ENCODE measurements around the gene TBC1D9. TPM values are rescaled to one million over a fixed set of nuclear protein-coding genes. Genes with fewer than 3 reads are reported as not detected.

Gene TBC1D9
- total RNA-seq, 1 experiment from 2014 or later, result 0.70 TPM

DNA sequence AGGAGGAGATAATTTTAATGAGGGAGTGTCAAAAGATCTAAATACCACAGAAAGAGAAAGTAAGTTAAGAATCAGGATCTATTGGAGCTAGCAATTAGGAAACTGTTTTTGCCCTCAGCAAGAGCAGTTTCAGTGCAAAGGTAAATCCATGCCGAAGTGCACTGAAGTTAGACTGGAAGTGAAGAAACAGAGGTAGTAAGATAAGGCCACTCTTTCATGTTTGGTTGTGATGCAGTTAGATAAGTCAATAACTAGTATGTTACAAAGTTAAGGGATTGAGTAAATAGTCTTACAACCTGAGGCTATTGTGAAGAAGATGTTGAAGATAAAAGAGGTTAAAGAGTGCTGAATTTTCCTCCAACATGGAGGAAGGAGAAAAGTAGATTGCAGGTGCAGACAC, 140.7 kb downstream of the TBC1D9 start:
- ATAC-seq, result no peak

DNA sequence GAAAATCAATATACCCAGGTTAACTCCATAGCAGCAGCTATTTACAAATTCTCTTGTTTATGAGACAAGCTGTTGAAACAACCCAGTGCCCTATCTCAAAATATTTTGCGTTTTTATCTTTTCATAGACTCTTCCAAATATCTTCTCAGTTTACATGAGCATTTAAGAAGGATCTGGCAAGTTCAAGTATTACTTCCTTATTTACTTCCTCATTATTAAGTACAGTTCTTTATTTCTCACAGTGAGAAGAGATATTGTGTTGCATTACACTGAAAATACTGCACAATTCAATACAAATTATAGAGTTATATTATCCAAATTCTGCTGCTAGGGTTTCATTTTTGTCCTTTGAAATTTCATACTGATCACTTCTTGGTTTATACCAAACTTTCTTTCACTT, 143.8 kb downstream of the TBC1D9 start:
- Mint-ChIP-seq H3K36me3 (no peaks in the 10 kb centered on the region), H3K9me3 (no peaks in the 10 kb centered on the region), H3K27me3 (ENCODE audit: low read depth) (no peaks in the 10 kb centered on the region), H3K4me3 (no peak overlapping the region), H3K27ac (no peak overlapping the region), H3K4me1 (peaks cover 5% of the 10 kb centered on the region)
- CTCF ChIA-PET, result no interaction called here
- POLR2A ChIA-PET, result no interaction called here
- no peak for ATAC-seq
- DNase-seq (ENCODE audit: low spot score), result no peak
- TF ChIP-seq GRHL2 (CRISPR knock-in tag; IDR thresholded peaks at IDR 0.05; ENCODE audit: insufficient replicate concordance, severe bottlenecking) (no peak), ZNF263 (CRISPR knock-in tag; IDR thresholded peaks at IDR 0.05; ENCODE audit: low read depth) (no peak), KAT7 (CRISPR knock-in tag; IDR thresholded peaks at IDR 0.05; ENCODE audit: borderline replicate concordance) (no peak), NFYB (CRISPR knock-in tag; conservative IDR thresholded peaks at IDR 0.05; ENCODE audit: low read depth) (no peak), SMAD4 (CRISPR knock-in tag; IDR thresholded peaks at IDR 0.05) (no peak), NR1H2 (CRISPR knock-in tag; IDR thresholded peaks at IDR 0.05) (no peak), ZNF219 (CRISPR knock-in tag; IDR thresholded peaks at IDR 0.05; ENCODE audit: borderline replicate concordance) (no peak), ELF4 (CRISPR knock-in tag; IDR thresholded peaks at IDR 0.05; ENCODE audit: low read depth) (no peak), ESRRA (CRISPR knock-in tag; IDR thresholded peaks at IDR 0.05; ENCODE audit: borderline replicate concordance) (no peak), ZNF138 (CRISPR knock-in tag; conservative IDR thresholded peaks at IDR 0.05) (no peak), ZNF396 (CRISPR knock-in tag; IDR thresholded peaks at IDR 0.05; ENCODE audit: borderline replicate concordance) (no peak), ZNF416 (CRISPR knock-in tag; IDR thresholded peaks at IDR 0.05) (no peak), TP53 (CRISPR knock-in tag; IDR thresholded peaks at IDR 0.05) (no peak)
- TF ChIP-seq, protein P1, sequence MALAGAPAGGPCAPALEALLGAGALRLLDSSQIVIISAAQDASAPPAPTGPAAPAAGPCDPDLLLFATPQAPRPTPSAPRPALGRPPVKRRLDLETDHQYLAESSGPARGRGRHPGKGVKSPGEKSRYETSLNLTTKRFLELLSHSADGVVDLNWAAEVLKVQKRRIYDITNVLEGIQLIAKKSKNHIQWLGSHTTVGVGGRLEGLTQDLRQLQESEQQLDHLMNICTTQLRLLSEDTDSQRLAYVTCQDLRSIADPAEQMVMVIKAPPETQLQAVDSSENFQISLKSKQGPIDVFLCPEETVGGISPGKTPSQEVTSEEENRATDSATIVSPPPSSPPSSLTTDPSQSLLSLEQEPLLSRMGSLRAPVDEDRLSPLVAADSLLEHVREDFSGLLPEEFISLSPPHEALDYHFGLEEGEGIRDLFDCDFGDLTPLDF (CRISPR knock-in tag; IDR thresholded peaks at IDR 0.05), result no peak
- TF ChIP-seq, protein P2, sequence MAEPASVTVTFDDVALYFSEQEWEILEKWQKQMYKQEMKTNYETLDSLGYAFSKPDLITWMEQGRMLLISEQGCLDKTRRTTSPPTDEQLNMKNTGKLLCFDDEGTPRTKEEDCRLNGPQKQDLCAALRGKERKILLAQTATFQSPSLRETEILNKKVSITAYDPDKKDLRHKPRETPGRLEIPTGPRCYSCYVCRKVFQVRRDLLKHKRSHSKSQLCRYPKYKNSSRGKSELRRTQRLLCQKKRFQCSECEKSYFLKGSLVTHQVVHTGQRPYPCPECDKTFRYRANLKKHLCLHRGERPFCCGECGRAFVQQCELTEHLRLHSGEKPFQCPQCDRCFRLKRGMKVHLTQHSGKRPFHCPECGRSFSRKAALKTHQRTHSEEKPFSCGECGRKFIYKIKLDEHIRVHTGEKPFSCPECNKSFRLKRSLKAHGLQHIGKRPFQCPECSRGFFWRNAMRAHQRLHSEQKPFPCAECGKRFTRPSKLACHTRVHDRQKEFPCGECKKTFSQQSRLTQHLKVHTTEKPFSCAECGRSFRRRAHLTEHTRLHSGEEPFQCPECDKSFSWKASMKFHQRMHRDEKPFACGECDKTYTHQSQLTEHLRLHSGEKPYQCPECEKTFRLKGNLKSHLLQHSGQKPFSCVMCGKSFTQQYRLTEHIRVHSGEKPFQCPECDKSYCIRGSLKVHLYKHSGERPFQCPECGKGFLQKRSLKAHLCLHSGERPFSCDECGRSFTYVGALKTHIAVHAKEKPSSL (CRISPR knock-in tag; conservative IDR thresholded peaks at IDR 0.05), result no peak
- TF ChIP-seq, protein P3, sequence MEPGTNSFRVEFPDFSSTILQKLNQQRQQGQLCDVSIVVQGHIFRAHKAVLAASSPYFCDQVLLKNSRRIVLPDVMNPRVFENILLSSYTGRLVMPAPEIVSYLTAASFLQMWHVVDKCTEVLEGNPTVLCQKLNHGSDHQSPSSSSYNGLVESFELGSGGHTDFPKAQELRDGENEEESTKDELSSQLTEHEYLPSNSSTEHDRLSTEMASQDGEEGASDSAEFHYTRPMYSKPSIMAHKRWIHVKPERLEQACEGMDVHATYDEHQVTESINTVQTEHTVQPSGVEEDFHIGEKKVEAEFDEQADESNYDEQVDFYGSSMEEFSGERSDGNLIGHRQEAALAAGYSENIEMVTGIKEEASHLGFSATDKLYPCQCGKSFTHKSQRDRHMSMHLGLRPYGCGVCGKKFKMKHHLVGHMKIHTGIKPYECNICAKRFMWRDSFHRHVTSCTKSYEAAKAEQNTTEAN (CRISPR knock-in tag; IDR thresholded peaks at IDR 0.05), result no peak
- TF ChIP-seq, protein P4, sequence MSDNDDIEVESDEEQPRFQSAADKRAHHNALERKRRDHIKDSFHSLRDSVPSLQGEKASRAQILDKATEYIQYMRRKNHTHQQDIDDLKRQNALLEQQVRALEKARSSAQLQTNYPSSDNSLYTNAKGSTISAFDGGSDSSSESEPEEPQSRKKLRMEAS (CRISPR knock-in tag; IDR thresholded peaks at IDR 0.05), result no peak

More for the DNA sequence above, 140.7 kb downstream of the TBC1D9 start:
- H3K36me3 Mint-ChIP-seq, result no peaks in the 10 kb centered on the region
- H3K27ac Mint-ChIP-seq, result no peak overlapping the region
- no peak for DNase-seq (ENCODE audit: low spot score)
- POLR2A ChIA-PET, result no interaction called here
- H3K4me3 Mint-ChIP-seq, result no peak overlapping the region
- no peaks in the 10 kb centered on the region for H3K9me3 Mint-ChIP-seq
- peaks cover 5% of the 10 kb centered on the region; the same call in 1 of the 2 replicates for H3K4me1 Mint-ChIP-seq
- H3K27me3 Mint-ChIP-seq (ENCODE audit: low read depth), result no peaks in the 10 kb centered on the region
- CTCF ChIA-PET, result no interaction called here
- TF ChIP-seq HMGA2 (CRISPR knock-in tag; IDR thresholded peaks at IDR 0.05) (no peak), ZNF219 (CRISPR knock-in tag; IDR thresholded peaks at IDR 0.05; ENCODE audit: borderline replicate concordance) (no peak)
- TF ChIP-seq, protein P5, sequence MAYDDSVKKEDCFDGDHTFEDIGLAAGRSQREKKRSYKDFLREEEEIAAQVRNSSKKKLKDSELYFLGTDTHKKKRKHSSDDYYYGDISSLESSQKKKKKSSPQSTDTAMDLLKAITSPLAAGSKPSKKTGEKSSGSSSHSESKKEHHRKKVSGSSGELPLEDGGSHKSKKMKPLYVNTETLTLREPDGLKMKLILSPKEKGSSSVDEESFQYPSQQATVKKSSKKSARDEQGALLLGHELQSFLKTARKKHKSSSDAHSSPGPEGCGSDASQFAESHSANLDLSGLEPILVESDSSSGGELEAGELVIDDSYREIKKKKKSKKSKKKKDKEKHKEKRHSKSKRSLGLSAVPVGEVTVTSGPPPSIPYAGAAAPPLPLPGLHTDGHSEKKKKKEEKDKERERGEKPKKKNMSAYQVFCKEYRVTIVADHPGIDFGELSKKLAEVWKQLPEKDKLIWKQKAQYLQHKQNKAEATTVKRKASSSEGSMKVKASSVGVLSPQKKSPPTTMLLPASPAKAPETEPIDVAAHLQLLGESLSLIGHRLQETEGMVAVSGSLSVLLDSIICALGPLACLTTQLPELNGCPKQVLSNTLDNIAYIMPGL (CRISPR knock-in tag; IDR thresholded peaks at IDR 0.05), result no peak

All from WTC11 (cell line).